ENCODE results near the gene ORC4.
A peak's percentile ranks its signal among the peaks of the same experiment; 100 is the strongest.

ORC4 gene

DNA sequence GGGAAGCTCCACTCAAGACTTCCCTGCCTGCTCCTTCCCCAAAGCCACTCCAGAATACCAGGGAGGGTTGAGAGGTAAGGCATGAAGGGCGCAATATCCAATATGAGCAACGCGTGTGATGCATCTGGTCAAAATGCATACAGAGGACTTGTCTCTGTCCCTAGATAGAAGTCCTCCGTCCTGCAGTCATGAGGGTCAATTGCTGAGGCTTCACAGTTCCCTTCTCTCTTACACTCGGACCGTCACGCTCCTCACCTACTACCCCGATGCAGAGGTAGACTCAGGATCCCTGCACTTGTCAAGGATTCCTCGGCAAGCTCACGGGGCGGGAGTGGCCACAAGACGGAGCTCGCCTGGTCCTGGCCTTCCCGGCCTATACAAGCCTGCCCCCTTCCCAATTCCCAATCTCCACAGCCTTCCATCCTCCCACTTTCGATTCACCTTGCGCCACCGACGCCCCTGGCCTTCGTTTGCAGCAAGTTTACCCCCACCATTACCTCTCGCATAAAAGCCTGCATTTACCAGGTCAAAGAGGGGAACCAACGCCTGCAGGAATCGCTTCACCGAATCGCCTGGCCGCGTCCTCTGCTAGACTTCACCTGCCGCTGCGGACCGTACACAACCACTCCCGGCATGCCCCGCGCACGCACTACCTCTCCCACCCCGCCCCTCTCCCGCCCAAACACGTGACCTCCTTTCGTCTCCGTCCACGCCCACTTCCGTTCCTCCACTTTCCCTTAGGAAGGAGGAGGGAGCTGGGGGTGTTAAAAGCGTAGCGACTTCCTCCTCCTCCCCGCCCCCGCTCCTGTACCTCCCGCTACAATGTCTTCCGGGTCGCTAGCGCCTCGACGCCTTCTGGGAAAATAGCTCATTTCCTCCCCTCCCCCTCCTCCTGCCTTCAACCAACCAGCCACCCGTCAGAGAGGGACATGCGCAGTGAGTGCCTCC is at the start of gene ORC4:
TSS of gene ORC4 (minus strand) at position 627 of the 948 bp plus-strand sequence. CDS start 44,779 bp downstream, outside the sequence.
- peak; percentile 93 for DNase-seq

GRCh38 chr2:148067801-148068200 is 47.3 kb upstream of the ORC4 start:
- DNase-seq = no peak

DNA sequence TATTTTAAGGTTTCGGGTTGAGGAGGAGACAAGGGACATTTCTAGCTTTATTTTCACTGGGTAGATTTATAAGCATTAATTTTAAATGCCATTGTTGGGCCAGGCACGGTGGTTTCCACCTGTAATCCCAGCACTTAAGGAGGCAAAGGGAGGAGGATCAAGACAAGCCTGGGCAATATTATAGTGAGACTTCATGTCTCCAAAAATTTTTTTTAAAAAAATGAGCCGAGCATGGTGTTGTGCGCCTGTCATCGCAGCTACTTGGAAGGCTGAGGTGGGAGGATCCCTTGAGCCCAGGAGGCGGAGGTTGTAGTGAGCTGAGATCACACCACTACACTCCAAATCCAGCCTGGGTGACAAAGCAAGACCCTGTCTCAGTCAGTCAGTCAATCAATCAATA is 45.4 kb upstream of the ORC4 start:
- no peak for DNase-seq

- DNase-seq = no peak
Measured at GRCh38 chr2:148063633-148064032, 43.1 kb upstream of the ORC4 start.

DNA sequence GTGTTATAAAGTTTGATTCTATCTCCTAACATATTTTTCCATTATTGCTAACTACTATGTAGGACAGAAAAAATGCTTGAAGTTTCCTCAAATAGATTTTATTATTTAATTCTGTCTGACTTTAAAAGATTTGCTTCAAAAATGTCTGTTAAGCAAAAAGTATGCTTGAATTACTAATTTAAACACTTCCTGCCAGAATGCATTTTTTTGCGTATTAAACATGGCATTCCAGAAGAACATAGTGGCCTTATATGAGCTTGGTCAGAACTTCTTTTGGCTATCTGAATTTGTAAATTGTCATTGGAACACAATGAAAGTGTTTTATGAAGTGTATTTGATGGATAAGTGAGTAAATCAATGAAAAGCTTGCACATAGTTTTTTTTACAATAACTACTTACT is 38.1 kb upstream of the ORC4 start:
- DNase-seq = no peak

DNA sequence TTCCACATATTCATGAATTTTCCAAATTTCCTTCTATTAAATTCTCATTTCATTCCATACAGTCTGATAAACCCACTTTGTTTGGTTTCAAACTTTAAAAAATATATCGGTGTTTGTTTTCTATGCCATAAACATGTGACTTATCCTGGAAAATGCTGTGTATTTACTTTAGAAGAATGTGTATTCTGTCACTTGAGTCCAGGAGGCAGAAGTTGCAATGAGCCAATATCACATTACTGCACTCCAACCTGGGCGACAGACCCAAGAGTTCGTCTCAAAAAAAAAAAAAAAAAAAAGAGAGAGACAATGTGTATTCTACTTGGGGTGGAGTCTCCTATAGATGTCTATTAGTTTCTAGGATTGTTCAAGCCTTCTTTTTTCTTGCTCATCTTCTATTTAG is 32.1 kb upstream of the ORC4 start:
- DNase-seq = no peak

GRCh38 chr2:148049284-148049683 is 28.7 kb upstream of the ORC4 start:
- DNase-seq = no peak

- DNase-seq = no peak
Measured at GRCh38 chr2:148048475-148049221, 28.1 kb upstream of the ORC4 start.

- no peak for DNase-seq
Measured at GRCh38 chr2:148046802-148047201, 26.3 kb upstream of the ORC4 start.

GRCh38 chr2:148044322-148044721 is 23.8 kb upstream of the ORC4 start:
- DNase-seq = no peak

- DNase-seq = no peak
Measured at GRCh38 chr2:148042219-148042618, 21.7 kb upstream of the ORC4 start.

DNA sequence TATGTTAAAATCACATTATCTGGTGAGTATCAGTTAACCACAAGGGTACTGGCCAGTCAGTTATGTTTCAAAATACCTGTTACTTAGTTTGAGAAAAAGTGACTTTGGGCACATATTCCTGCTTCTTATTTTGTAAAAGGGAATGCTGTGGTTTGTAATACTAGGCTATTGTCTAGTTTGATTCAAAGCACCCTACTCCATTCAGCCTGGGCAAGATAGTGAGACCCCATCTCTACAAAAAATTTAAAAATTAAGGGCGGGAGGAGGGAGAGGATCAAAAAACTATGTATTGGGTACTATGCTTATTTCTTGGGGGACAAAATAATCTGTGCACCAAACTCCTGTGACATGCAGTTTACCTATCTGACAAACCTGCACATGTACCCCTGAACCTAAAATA is 19.2 kb upstream of the ORC4 start:
- no peak for DNase-seq

- no peak for DNase-seq
Measured at GRCh38 chr2:148032215-148032614, 11.7 kb upstream of the ORC4 start.

DNA sequence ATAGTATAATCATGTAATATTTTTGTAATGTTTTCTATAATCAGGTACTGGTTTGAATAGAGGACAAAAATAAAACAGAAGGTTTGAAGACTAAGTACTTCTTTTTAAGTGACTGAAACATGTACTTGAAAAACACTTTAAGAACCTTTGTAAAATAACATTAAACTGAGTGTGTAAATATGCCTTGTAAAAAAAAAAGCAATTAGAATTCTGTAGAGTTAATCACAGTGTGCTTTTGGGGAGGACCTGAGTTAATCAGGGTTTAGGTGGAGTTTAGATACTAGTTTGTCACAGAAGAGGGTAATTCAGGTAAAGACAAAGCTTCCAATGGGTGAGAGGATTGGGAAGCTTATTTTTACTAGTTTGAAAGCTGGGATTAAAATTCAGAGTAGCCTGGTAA is 10.6 kb upstream of the ORC4 start:
- no peak for DNase-seq

DNA sequence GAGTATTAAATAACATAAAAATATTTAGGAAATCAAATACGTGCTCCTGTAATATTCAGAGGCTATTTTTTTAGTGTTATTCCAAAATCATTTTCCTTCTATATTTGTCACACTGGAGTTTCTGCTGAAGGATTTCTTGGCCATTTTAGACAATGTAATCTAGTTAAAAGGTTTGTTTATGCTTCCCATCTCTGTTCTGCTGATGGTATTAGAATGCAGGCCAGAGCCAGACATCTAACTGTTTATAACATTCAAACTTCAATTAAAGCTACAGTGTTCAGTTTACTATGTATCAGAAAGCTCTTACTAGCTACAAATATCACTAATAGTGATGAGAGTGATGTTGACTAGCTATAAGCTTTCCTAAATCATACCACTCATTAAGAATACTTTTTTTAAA is 8.2 kb upstream of the ORC4 start:
- DNase-seq = no peak

- no peak for DNase-seq
Measured at GRCh38 chr2:148027822-148028221, 7.3 kb upstream of the ORC4 start.

GRCh38 chr2:148026573-148026972 is 6.0 kb upstream of the ORC4 start:
- no peak for DNase-seq

- no peak for DNase-seq
Measured at GRCh38 chr2:148023861-148024260, 3.3 kb upstream of the ORC4 start.

GRCh38 chr2:148022882-148023281 is 2.3 kb upstream of the ORC4 start:
- DNase-seq = no peak

GRCh38 chr2:148022351-148022750 is 1.8 kb upstream of the ORC4 start:
- DNase-seq = no peak

DNA sequence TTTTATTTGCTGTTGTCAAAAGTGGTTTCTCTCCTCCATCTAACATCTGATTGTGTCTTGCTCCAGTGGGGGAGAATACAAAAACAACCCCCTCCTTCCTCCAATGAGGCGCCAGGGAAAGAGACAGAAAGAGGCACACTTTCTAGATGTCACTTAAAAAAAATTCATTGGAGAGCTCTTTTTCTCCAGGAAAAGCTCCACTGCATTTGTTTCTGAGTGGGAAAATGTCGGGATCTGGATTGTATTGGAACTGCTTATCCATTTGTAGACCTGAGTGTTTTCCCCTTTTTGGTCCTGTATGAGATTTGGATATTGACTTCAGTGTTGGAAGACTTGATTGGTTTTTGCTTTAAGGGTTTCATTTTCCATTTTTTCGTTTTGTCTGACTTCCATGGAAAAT is 1.3 kb upstream of the ORC4 start:
- DNase-seq = no peak

DNA sequence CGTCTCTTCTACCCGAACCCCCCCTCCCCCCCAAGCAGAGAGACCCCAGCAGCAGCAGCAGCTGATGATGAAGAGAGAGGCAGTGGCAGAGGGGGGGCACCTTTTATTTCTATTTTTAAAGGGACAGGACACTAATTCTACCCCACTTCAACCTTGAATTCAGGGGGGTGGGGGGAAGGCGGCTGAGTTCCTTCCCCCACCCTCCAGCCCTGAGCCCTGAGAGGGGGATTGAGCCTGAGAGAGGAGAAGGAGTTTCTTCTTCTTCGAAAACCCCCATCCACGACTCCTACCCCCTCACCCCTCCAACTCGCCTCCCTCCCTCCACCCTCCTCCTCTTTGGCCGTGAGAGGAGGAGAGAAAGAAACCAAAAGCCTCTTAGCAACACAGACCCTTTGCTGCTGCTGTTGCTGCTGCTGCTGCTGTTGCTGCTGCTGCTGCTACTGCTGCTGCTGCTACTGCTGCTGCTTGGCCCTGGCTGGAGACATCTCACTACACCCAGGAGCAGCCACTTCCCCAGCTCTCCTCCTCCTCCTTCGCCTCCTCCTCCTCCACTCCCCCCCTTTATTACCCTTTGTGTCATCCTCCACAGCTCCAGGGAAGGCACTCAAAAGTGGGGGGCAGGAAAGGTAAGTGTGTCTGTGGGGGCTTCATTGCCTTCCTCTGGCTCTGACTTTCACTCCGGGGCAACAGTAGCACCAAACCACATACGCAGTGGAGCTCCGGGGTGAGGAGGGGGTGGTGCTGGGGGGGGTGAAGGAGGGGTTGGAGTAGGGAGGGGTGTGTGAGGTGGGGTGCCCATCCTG is 723 bp upstream of the ORC4 start, which contains the start of gene MBD5:
TSS of gene MBD5 (plus strand) at position 33 of the 803 bp plus-strand sequence.
- DNase-seq = peak; percentile 41

DNA sequence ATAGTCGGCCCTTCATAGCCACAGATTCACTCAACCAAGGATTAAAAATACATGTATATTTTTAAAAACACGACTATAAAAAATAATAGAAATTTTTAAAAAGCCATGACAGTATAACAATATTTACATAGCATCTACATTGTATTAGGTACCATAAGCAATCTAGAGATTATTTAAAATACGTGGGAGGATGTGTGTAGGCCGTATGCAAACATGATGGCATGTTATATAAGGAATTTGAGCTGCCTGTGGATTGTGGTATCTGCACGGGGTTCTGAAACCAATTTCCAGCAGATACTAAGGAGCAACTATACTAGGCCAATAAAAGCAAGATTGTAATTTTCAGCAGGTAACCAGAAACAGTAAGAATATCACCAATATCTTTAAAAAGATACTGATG is 5.9 kb downstream of the ORC4 start:
- DNase-seq = no peak
